Lower leg skin (tissue), 4 donors: ENCODE measurements around the gene IGF2. TPM values are rescaled to one million over a fixed set of nuclear protein-coding genes. Genes with fewer than 3 reads are reported as not detected.

ENCODE experiments used
- DNase-seq, 2 donors: peaks; one replicate each; pipeline ENCODE4 v3.0.0-alpha.2; 2019; ENCODE audit warnings: low spot score in 2 of 2
- H3K4me3 ChIP-seq: fragments of 200-600 bp; sonication (generic); 2 replicates; pipeline ENCODE4 v1.5.1; 2017; ENCODE audit warnings: mild to moderate bottlenecking, low read depth; ENCODE audit not compliant: poor library complexity, severe bottlenecking
- CTCF ChIP-seq, 3 donors: fragments of 450-650 bp; IDR thresholded peaks; one replicate each; pipeline ENCODE4 v1.5.1; 2016; ENCODE audit warnings: antibody characterized with exemption in 3 of 3, mild to moderate bottlenecking in 3 of 3, moderate library complexity in 2 of 3
- POLR2A ChIP-seq, 2 donors: fragments of 450-650 bp; IDR thresholded peaks; one replicate each; pipeline ENCODE4 v1.6.1; 2016 to 2017; ENCODE audit warnings: antibody characterized with exemption in 2 of 2, mild to moderate bottlenecking in 1 of 2, moderate library complexity in 1 of 2
- WGBS, 2 donors: methylation state at CpG; one replicate each; pipeline ENCODE4 v1.1.5; 2018; 5-methylcytosine and 5-hydroxymethylcytosine counted together
- intact Hi-C: fragments of 100-400 bp; cut with DNase I; formaldehyde crosslinking; loops from one replicate; pipeline ENCODE4 v1.15.0; 2023; ENCODE audit warnings: low total_unique reads
- total RNA-seq, 4 donors: library from RNA; depleted of rRNA; stranded (reverse); fragments of >200 nt; gene quantifications; one replicate each; pipeline ENCODE4 v1.1.0, GENCODE V29; 2016

IGF2 gene
- total RNA-seq, 4 donors from 2014 or later = 4.5 to 14.7 (median 6.0) TPM

- DNase-seq = no peak
- TF ChIP-seq POLR2A (IDR thresholded peaks at IDR 0.05) = no peak
- TF ChIP-seq CTCF (IDR thresholded peaks at IDR 0.05) = no peak
- intact Hi-C loops = no loop called here
- 61% methylated on average over 7 to 11 of the region's 11 CpGs for WGBS, 2 donors
- H3K4me3 ChIP-seq = no peak overlapping the region
These were observed 34.6 kb upstream of the IGF2 start for GRCh38 chr11:2173761-2174160.

- no peak overlapping the region for H3K4me3 ChIP-seq
- WGBS, 2 donors = 81 to 90% methylated on average over 16 of the region's 16 CpGs
- intact Hi-C loops = no loop called here
- TF ChIP-seq CTCF (IDR thresholded peaks at IDR 0.05) (no peak), POLR2A (IDR thresholded peaks at IDR 0.05) (no peak)
- no peak for DNase-seq
These were observed 34.0 kb upstream of the IGF2 start for GRCh38 chr11:2173150-2173693.

- WGBS, 2 donors = 82 to 88% methylated on average over 12 of the region's 12 CpGs
- DNase-seq = no peak
- no peak overlapping the region for H3K4me3 ChIP-seq
- intact Hi-C loops = no loop called here
- TF ChIP-seq CTCF (IDR thresholded peaks at IDR 0.05) = no peak
- TF ChIP-seq POLR2A (IDR thresholded peaks at IDR 0.05) = no peak
These were observed 33.5 kb upstream of the IGF2 start for GRCh38 chr11:2172676-2173075.

GRCh38 chr11:2171591-2172003, 32.4 kb upstream of the IGF2 start, which contains the start of gene TH:
TH (minus strand) TSS chr11:2171815; CDS start chr11:2171786, 29 bp downstream.
- TF ChIP-seq CTCF (IDR thresholded peaks at IDR 0.05) (no peak), POLR2A (IDR thresholded peaks at IDR 0.05) (no peak)
- DNase-seq = no peak
- H3K4me3 ChIP-seq = no peak within 1 kb of the TSS
- intact Hi-C loops = no loop called here
- WGBS, 2 donors = 63 to 71% methylated on average over 13 of the region's 17 CpGs

- intact Hi-C loops = no loop called here
- no peak overlapping the region for H3K4me3 ChIP-seq
- 69 to 71% methylated on average over 33 to 41 of the region's 45 CpGs for WGBS, 2 donors
- no peak for DNase-seq
- TF ChIP-seq POLR2A (IDR thresholded peaks at IDR 0.05) = no peak
- TF ChIP-seq CTCF (IDR thresholded peaks at IDR 0.05) = no peak
These were observed 30.7 kb upstream of the IGF2 start for GRCh38 chr11:2169626-2170570.
